Prostate gland (tissue), 2 donors: ENCODE data around the gene NEU4.

Experiments used
- CTCF ChIP-seq, 4 experiments: fragments of 200-600 bp in 2 of 4; fragments of 450-650 bp in 2 of 4; sonication (generic) in 2 of 4; IDR thresholded peaks; 1 replicate in 3 of 4; 2 replicates in 1 of 4; pipeline ENCODE4 v1.5.1; 2016 to 2019; ENCODE audit warnings: antibody characterized with exemption in 4 of 4, mild to moderate bottlenecking in 2 of 4, moderate library complexity in 2 of 4
- POLR2AphosphoS5 ChIP-seq: sonication (generic); formaldehyde crosslinking; IDR thresholded peaks from one replicate; pipeline ENCODE4 v1.6.1; 2017; ENCODE audit warnings: antibody characterized with exemption

- TF ChIP-seq CTCF (IDR thresholded peaks at IDR 0.05), result no peak
- TF ChIP-seq POLR2AphosphoS5, result no peak
Measured at GRCh38 chr2:241796610-241797138, 12.3 kb upstream of the NEU4 start.
